Vagina (tissue), 2 donors: Measurements from ENCODE around the gene PPP4R4.

Experiments
- CTCF ChIP-seq, 3 experiments: fragments of 450-650 bp in 2 of 3; fragments of 200-600 bp in 1 of 3; sonication (generic) in 1 of 3; IDR thresholded peaks; one replicate each; pipeline ENCODE4 v1.5.1; 2017 to 2019; ENCODE audit warnings: antibody characterized with exemption in 3 of 3, mild to moderate bottlenecking in 2 of 3, moderate library complexity in 2 of 3
- POLR2A ChIP-seq, 2 donors: fragments of 450-650 bp; IDR thresholded peaks; one replicate each; pipeline ENCODE4 v1.6.1; 2017; ENCODE audit warnings: antibody characterized with exemption in 2 of 2, mild to moderate bottlenecking in 2 of 2, moderate library complexity in 2 of 2
- POLR2AphosphoS5 ChIP-seq, 2 donors: sonication (generic); formaldehyde crosslinking; IDR thresholded peaks; one replicate each; pipeline ENCODE4 v1.9.0; 2017; ENCODE audit warnings: antibody characterized with exemption in 2 of 2, mild to moderate bottlenecking in 2 of 2, low read depth in 1 of 2; ENCODE audit not compliant: insufficient read depth in 1 of 2

GRCh38 chr14:94328196-94328595, 154.1 kb downstream of the PPP4R4 start:
- no peak for TF ChIP-seq CTCF (IDR thresholded peaks at IDR 0.05)
- no peak for TF ChIP-seq POLR2A (IDR thresholded peaks at IDR 0.05)
- TF ChIP-seq POLR2AphosphoS5 (IDR thresholded peaks at IDR 0.05; ENCODE audit: insufficient read depth in 1 of 2, low read depth in 1 of 2), result no peak
